GM18508 (cell line): Measurements from ENCODE around the gene TET3.

Source experiments
- ATAC-seq: cut with Tn5 transposase; IDR thresholded peaks from one replicate; pipeline ENCODE4 v1.9.1; 2021; ENCODE audit warnings: moderate number of reproducible peaks; ENCODE audit not compliant: insufficient read depth, unreplicated experiment

TET3 gene

GRCh38 chr2:73985308-73986084 is 786 bp downstream of the TET3 start:
- ATAC-seq: no peak

DNA sequence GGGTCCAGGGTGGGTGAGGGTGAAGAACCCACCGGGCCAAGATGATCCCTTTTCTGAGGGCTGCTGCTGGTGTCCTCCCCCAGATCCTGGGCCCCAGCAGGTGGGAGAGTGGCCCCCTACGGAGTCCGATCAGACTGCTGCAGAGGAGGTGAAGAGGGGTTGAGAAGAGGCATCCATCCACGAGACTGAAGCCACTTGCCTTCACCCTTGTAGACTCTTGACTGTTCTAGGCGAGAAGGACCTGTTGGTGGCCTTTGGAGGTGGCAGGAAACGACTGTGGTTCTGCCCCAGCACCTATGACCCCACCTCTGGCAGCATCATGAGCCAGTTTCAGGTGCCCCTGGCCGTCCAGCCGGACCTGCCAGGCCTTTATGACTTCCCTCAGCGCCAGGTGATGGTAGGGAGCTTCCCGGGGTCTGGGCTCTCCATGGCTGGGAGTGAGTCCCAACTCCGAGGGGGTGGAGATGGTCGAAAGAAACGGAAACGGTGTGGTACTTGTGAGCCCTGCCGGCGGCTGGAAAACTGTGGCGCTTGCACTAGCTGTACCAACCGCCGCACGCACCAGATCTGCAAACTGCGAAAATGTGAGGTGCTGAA is 1.5 kb downstream of the TET3 start:
- no peak for ATAC-seq

DNA sequence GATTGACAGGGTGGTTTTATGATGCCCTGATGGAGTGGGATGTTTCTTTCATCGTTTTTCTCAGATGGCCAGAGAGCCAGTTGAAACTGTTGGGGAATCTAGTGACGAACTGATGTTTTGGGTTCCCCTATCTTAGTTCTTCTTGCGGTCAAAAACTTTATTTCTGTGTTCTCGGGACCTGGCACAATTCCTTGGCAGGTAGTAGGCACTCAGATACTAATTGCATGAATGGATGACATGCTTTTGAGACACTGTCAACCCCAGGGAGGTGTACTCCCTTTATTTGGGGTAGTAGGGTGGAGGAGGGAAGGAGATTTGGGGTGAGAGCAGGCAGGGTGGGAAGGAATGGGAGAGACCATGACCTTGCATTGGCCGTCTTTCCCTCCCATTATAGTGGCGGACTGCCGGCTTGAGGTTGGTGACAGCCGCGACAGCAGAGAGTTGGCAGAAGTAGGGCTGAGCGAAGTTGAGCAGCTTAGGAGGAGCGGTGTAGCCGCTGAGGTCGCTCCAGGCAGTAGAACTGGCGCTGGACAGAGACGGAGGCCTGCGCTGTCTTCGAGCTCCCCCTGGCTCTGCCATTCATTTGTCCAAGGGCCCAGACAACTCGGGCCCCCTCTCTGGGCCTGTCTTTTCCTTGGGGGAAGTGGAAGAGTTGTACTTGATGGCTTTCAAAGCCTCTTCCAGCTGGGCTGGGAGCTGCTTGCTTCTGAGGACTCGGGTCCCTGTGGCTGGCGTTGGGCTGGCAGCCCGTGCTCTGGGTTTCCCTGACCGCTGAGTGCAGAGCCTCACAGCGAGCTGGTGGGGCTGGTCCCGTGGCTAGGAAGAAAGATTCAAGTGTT is 2.6 kb downstream of the TET3 start:
- no peak for ATAC-seq

GRCh38 chr2:73987948-73988700 is 3.4 kb downstream of the TET3 start:
- no peak for ATAC-seq

DNA sequence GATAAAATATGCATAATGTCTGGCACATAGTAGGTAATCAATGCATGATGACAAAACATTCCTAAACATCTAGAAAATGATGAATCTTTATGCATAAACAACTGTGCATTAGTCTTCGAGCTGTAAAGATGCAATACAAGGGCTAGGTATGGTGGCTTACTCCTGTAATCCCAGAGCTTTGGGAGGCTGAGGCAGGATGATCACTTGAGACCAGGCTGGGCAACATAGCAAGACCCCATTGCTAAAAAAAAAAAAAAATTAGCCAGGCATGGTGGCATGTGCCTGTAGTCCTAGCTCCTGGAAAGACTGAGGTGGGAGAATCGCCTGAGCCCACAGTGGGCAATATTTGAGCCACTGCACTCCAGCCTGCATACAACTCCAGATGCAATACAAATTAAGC is 5.3 kb downstream of the TET3 start:
- no peak for ATAC-seq

- no peak for ATAC-seq
These were observed 5.8 kb downstream of the TET3 start for GRCh38 chr2:73990531-73990930.

- ATAC-seq: no peak
These were observed 7.3 kb downstream of the TET3 start for GRCh38 chr2:73992036-73992435.

DNA sequence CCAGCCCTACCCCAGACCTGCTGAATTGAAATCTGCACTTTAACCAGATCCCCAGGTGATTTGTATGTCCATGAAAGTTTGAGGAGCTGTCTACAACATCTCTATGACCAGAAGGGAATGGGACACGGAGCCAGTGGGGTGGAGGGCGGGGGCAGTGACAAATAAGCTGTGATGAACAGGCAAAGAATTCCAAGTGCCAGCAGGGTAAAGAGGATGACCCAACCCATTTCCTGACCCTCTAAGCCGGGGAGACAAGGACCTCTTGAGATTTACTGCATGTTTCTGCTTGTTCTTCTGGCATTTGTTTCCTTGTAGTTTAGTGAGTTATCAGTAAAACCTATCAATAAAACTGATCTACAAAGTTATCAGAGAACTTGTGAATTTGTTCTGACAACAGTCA is 8.7 kb downstream of the TET3 start:
- ATAC-seq: no peak

- no peak for ATAC-seq
These were observed 9.1 kb downstream of the TET3 start for GRCh38 chr2:73993778-73994177.

- no peak for ATAC-seq
These were observed 9.6 kb downstream of the TET3 start for GRCh38 chr2:73994178-73994831.

- ATAC-seq: no peak
These were observed 11.1 kb downstream of the TET3 start for GRCh38 chr2:73995810-73996209.

DNA sequence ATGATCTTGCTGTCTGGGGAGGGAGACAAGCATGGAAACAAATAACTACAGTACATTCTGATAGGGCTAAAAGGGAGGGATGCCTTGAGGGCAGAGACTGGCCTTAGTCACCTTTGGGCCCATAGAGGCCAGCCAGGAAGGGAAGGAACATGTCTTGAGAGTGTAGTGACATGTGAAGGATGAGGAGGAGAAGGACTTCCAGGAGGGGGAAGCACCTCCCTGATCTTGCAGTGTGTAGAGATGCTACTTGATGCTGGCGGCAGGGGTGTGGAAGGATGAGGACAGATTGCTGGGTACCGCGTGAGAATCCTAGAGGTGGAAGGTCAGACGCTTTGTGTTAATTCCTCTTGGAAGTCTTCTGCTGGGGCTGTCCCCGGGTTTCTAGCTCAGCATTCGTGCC is 13.1 kb downstream of the TET3 start:
- ATAC-seq: no peak

DNA sequence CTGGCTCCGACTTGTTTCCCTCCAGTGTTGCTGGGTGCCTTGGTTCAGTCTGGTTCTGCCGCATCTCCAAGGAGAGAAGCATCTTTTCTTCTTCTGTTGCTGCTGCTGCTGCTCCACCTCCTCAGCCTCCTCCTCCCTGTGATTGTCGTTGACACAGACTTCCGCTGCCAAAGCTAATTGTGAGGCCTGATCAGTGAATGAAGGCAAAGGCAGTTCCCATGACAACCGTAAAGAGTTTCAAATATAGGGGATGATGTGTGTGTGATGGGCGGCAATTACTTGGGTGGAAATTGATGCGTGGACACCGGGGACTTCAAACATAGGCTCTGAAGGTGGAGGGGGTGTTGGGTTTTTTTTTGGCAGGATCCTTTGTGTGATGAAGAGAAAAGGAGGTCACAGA is 13.7 kb downstream of the TET3 start:
- no peak for ATAC-seq

DNA sequence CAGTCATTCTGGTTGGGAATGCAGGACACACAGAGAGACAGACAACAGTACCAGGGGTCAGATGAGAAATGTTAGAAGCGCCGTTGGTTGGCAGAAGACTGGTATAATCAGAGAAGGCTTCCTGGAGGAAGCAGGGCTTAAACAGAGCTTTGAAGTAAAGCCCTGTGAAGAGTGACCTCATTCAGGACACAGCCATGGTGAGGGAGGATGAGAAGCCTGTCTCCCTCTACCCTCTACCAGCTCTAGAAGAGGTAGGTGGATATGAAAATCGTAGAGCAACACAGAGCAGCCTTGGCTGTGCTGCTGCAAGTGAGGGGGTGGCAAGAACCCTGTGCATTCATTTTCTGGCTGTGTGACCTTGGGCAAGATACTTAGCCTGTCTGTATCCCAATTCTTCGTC is 14.2 kb downstream of the TET3 start:
- ATAC-seq: no peak

DNA sequence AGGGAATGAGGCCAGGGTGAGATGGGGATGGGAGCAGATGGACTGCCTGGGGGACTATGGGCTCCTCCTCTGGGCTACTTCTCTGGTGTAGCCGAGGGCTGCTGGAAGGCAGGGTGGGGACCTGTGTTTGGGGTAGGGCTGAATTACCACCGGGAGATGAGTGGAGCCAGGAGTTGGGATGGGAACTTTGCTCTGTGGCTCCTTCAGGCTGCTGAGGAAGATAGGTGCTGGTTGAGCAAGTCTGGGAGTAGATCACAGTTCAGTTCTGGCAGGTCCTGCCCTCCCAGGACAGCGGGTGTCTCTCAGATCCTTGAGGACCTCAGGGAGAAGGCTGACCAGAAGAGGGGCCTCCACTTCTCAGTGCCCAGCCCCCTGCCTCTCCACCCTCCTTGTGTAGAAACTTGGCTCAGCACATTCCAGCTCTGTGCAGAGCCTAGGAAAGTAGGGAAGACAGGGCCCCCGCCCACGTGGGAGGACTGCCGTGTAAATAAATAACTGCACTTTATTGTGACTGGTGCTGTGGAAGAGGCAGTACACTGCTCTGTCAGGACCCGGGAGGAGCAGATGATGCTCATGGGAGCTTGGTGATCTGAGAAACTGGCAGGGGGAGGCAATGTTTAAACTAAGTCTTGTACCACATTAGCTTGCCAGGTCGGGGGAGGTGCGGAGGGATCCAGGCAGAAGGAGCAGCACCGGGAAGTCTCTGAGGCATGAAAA is 15.3 kb downstream of the TET3 start:
- no peak for ATAC-seq

DNA sequence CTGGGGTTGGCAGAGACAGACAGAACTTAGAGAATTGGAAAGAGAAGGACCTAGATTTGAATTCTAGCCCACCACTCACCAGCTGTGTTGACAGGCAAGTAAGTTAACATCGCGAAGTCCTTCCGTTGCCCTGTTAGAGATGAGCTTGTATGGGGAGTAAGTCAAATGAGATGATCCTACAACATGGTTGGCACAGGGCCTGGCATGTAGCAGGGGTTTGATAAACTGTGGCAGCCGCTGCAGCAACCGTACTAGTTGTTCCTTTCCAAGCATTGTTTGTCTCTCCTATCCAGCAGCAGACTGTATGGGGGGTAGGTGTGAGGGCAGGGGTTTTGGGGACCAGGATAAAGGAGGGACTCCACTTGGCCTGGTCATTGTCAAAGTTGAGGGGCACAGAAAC is 16.0 kb downstream of the TET3 start:
- ATAC-seq: no peak

GRCh38 chr2:74001121-74001520 is 16.4 kb downstream of the TET3 start:
- no peak for ATAC-seq

DNA sequence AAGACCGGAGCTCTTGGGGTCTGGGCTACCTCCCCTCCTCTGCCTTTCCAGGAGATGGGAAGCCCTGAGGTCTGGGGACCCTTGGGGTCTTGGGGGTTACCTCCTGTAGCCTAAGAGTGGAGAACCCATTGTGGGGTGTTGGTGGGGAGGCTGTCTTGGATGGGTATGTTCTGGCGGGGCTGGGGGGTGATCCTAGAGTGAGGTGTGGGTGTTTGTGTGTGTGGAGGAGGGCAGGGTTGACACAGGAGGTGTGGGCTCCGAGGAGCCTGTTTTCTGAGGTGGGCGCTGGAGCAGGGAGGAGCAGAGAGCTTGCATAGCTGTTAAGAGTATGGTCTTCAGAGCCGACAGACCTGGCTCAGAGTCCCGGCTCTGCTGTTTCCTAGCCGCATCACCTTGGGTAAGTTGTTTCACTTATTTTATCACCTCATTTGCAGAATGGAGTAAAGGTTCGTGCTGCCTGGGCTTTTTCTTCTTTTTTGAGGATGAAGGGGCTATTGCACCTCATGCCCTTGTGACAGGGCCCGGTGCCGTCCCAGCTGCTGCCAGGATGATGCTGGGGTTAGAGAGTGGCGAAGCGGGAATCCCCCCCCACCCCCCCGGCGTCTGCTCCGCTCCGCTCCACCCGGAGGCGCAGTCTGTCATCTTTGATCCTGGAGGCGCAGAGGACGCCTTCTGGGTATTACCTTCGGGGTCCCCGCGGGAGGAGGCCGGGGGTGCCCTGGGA is 17.2 kb downstream of the TET3 start:
- peak; percentile 38 for ATAC-seq
